PFSK-1 (cell line): ENCODE results near the gene IPCEF1.

ENCODE experiments used
- POLR2AphosphoS5 ChIP-seq: IDR thresholded peaks from 2 replicates; pipeline ENCODE4 v1.6.1; 2012; ENCODE audit warnings: low read depth, mild to moderate bottlenecking, control low read depth, low read length, moderate library complexity
- SIN3A ChIP-seq: IDR thresholded peaks from 2 replicates; pipeline ENCODE4 v1.6.1; 2012; ENCODE audit warnings: mild to moderate bottlenecking, low read length, moderate library complexity, borderline replicate concordance; ENCODE audit not compliant: insufficient read depth

- TF ChIP-seq POLR2AphosphoS5 (no peak), SIN3A (no peak)
Observed at GRCh38 chr6:154347981-154348380, 8.6 kb downstream of the IPCEF1 start.
